Peyer's patch (tissue), 4 donors: ENCODE measurements around the gene MSANTD2.

ENCODE experiments used
- POLR2A ChIP-seq, 2 donors: fragments of 450-650 bp; IDR thresholded peaks; one replicate each; pipeline ENCODE4 v1.5.1; 2017; ENCODE audit warnings: antibody characterized with exemption in 2 of 2, mild to moderate bottlenecking in 2 of 2, moderate library complexity in 2 of 2
- TF ChIP-seq, protein P1 (sequence below), 6 experiments: fragments of 450-650 bp in 4 of 6; fragments of 200-600 bp in 2 of 6; sonication (generic) in 1 of 6; IDR thresholded peaks; one replicate each; pipeline ENCODE4 v1.5.1; 2017 to 2019; ENCODE audit warnings: antibody characterized with exemption in 6 of 6, mild to moderate bottlenecking in 3 of 6, moderate library complexity in 1 of 6

DNA sequence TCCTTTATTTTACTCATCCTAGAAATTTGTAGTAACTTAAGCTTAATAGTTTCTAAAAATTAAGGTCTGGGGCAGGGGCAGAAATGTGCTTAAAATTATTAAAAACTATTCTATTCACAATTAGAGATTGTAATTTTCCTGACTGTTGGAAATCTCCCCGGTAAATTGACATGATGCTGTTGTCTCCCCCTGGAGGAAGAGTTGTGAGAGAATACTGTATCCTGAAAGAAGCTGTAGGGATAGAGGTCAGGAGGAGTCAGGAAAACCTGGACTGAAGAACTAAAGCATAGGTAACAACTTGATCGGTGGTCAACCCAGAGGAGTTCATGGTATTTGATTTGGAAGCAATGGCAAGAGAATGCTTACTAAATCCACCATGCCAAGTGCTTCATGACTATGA is 21.9 kb downstream of the MSANTD2 start:
- TF ChIP-seq, protein P1, sequence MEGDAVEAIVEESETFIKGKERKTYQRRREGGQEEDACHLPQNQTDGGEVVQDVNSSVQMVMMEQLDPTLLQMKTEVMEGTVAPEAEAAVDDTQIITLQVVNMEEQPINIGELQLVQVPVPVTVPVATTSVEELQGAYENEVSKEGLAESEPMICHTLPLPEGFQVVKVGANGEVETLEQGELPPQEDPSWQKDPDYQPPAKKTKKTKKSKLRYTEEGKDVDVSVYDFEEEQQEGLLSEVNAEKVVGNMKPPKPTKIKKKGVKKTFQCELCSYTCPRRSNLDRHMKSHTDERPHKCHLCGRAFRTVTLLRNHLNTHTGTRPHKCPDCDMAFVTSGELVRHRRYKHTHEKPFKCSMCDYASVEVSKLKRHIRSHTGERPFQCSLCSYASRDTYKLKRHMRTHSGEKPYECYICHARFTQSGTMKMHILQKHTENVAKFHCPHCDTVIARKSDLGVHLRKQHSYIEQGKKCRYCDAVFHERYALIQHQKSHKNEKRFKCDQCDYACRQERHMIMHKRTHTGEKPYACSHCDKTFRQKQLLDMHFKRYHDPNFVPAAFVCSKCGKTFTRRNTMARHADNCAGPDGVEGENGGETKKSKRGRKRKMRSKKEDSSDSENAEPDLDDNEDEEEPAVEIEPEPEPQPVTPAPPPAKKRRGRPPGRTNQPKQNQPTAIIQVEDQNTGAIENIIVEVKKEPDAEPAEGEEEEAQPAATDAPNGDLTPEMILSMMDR (IDR thresholded peaks at IDR 0.05): peak in 4 of 6 experiments; percentile 9 to 34 (median 30)
- TF ChIP-seq POLR2A (IDR thresholded peaks at IDR 0.05): no peak
